ENCODE data around the gene KIF26A.

KIF26A gene

GRCh38 chr14:104102282-104102914 is 36.0 kb upstream of the KIF26A start:
- Histone ChIP-seq H3K36me3 (ENCODE audit: insufficient read depth, low read length) (no peaks in the 10 kb centered on the region), H3K27ac (ENCODE audit: low read depth, low read length) (no peak overlapping the region), H3K27me3 (ENCODE audit: insufficient read depth, low read length) (no peaks in the 10 kb centered on the region; the same call in 1 of the 2 replicates), H3K4me1 (ENCODE audit: control insufficient read depth, insufficient read depth, low read length, unreplicated experiment) (no peaks in the 10 kb centered on the region), H3K4me3 (ENCODE audit: low read depth, low read length) (no peak overlapping the region), H2AFZ (ENCODE audit: low read length, unreplicated experiment) (no peak overlapping the region), H3K79me2 (ENCODE audit: control insufficient read depth, insufficient read depth, low read length, unreplicated experiment) (no peaks in the 10 kb centered on the region)

- Histone ChIP-seq H3K27ac (ENCODE audit: low read depth, low read length) (no peak overlapping the region), H3K4me3 (ENCODE audit: low read depth, low read length) (no peak overlapping the region), H3K4me1 (ENCODE audit: control insufficient read depth, insufficient read depth, low read length, unreplicated experiment) (no peaks in the 10 kb centered on the region), H3K36me3 (ENCODE audit: insufficient read depth, low read length) (no peaks in the 10 kb centered on the region), H3K79me2 (ENCODE audit: control insufficient read depth, insufficient read depth, low read length, unreplicated experiment) (no peaks in the 10 kb centered on the region), H2AFZ (ENCODE audit: low read length, unreplicated experiment) (no peak overlapping the region), H3K27me3 (ENCODE audit: insufficient read depth, low read length) (no peaks in the 10 kb centered on the region; the same call in 1 of the 2 replicates)
Observed at GRCh38 chr14:104103061-104103445, 35.3 kb upstream of the KIF26A start.

- Histone ChIP-seq H3K79me2 (ENCODE audit: control insufficient read depth, insufficient read depth, low read length, unreplicated experiment) (no peaks in the 10 kb centered on the region), H3K36me3 (ENCODE audit: insufficient read depth, low read length) (no peaks in the 10 kb centered on the region), H3K4me1 (ENCODE audit: control insufficient read depth, insufficient read depth, low read length, unreplicated experiment) (no peaks in the 10 kb centered on the region), H2AFZ (ENCODE audit: low read length, unreplicated experiment) (no peak overlapping the region), H3K27me3 (ENCODE audit: insufficient read depth, low read length) (no peaks in the 10 kb centered on the region; the same call in 1 of the 2 replicates), H3K27ac (ENCODE audit: low read depth, low read length) (no peak overlapping the region), H3K4me3 (ENCODE audit: low read depth, low read length) (no peak overlapping the region)
Observed at GRCh38 chr14:104103446-104104075, 34.8 kb upstream of the KIF26A start.

DNA sequence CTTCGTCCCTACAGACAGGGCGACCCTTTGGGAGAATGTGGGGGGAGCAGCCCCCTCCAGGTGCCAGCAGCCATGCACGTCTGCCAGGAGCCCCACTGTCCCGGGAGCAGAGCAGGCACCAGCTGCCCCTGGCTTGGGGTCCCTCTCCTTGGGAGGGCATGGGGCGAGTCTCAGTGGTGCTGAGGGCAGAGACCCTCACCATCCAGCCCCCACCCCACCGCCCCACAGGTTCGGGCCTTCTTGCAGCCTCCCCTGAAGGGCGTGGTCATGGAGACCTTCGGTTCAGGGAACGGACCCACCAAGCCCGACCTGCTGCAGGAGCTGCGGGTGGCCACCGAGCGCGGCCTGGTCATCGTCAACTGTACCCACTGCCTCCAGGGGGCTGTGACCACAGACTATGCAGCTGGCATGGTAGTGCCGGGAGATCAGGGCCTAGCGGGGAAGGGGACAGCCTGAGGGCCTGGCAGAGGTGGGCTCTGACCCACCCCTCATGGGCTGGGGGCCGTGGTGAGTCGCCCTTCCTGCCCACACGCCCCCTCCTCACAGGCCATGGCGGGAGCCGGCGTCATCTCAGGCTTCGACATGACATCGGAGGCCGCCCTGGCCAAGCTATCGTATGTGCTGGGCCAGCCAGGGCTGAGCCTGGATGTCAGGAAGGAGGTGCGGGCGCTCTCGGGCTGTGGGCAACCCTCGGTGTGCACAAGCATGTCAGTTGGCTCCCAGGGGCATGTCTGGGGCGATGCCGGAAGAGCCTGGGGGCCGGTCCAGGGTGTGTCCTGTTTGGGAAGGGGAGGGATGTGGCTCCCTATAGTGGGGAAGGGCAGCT is 34.1 kb upstream of the KIF26A start:
- Histone ChIP-seq H3K4me1 (ENCODE audit: control insufficient read depth, insufficient read depth, low read length, unreplicated experiment) (no peaks in the 10 kb centered on the region), H3K36me3 (ENCODE audit: insufficient read depth, low read length) (no peaks in the 10 kb centered on the region), H3K79me2 (ENCODE audit: control insufficient read depth, insufficient read depth, low read length, unreplicated experiment) (no peaks in the 10 kb centered on the region), H3K27ac (ENCODE audit: low read depth, low read length) (no peak overlapping the region), H3K4me3 (ENCODE audit: low read depth, low read length) (no peak overlapping the region), H2AFZ (ENCODE audit: low read length, unreplicated experiment) (no peak overlapping the region), H3K27me3 (ENCODE audit: insufficient read depth, low read length) (no peaks in the 10 kb centered on the region; the same call in 1 of the 2 replicates)

DNA sequence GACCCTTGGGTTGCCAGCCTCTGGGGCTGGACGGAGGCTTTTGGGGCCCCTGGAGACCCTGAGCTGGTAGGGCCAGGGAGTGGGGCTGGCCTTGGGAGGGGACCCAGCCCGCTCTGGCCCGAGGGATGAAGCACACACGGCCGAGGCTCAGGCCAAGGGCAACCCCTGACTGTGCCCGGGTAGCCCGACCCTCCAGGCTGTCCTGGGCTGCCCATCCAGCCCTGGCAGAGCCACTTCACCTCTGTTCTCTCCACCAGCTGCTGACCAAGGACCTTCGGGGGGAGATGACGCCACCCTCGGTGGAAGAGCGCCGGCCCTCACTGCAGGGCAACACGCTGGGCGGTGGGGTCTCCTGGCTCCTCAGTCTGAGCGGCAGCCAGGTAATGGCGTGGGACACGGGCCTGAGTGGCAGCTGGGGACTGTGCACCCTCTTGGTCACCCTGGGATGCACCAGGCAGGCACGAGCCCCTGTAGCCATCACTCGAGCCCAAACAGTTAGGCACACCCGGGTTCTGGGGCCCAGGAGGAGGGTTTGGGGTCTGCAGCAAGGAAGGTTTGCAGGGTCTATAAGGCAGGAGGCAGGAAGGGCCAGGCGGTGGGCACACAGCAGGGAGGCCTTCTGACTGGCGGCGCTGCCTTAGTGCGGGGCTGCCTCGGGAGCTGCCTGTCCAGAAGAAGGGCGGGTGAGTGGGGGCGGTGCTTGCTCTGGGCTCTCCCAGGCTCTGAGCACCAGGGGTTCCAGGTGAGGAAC is 33.1 kb upstream of the KIF26A start:
- Histone ChIP-seq H3K4me3 (ENCODE audit: low read depth, low read length) (no peak overlapping the region), H3K27ac (ENCODE audit: low read depth, low read length) (no peak overlapping the region), H3K4me1 (ENCODE audit: control insufficient read depth, insufficient read depth, low read length, unreplicated experiment) (no peaks in the 10 kb centered on the region), H2AFZ (ENCODE audit: low read length, unreplicated experiment) (no peak overlapping the region), H3K36me3 (ENCODE audit: insufficient read depth, low read length) (no peaks in the 10 kb centered on the region), H3K79me2 (ENCODE audit: control insufficient read depth, insufficient read depth, low read length, unreplicated experiment) (no peaks in the 10 kb centered on the region), H3K27me3 (ENCODE audit: insufficient read depth, low read length) (no peaks in the 10 kb centered on the region)

DNA sequence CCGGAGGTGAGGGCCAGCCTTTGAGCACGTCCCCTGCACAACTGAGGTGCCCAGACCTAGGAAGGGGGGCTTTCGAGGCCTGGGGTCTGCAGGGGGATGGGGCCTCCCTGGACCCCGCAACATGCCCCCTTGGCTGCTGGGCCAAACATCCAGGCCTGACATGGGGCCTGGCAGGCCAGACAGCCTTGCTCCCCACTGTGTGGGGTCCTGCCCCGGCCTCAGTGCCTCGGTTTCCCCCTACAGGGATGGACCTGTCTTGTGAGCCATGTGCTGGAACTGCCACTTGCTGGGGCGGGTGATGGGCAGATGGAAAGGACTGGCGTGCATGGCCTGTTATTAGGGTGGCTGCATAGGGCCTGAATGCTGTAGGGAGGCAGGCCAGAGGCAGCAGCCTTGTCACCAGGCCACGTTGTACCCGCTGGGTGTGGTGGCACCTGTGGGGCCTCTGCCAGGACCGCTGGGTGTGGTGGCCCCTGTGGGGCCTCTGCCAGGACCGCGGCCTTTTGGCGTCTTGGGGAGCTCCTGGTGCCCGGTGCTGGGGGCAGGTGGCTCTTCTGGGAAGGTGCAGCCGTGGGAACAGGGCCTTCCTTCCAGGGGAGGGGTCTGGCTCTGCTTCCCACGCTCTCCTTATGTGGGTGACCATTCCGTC is 32.4 kb upstream of the KIF26A start:
- no peaks in the 10 kb centered on the region for H3K79me2 ChIP-seq (ENCODE audit: control insufficient read depth, insufficient read depth, low read length, unreplicated experiment)
- no peak overlapping the region for H2AFZ ChIP-seq (ENCODE audit: low read length, unreplicated experiment)
- no peaks in the 10 kb centered on the region for H3K27me3 ChIP-seq (ENCODE audit: insufficient read depth, low read length)
- no peak overlapping the region for H3K27ac ChIP-seq (ENCODE audit: low read depth, low read length)
- H3K4me1 ChIP-seq (ENCODE audit: control insufficient read depth, insufficient read depth, low read length, unreplicated experiment) = no peaks in the 10 kb centered on the region
- H3K4me3 ChIP-seq (ENCODE audit: low read depth, low read length) = no peak overlapping the region
- H3K36me3 ChIP-seq (ENCODE audit: insufficient read depth, low read length) = no peaks in the 10 kb centered on the region

- H3K4me1 ChIP-seq (ENCODE audit: control insufficient read depth, insufficient read depth, low read length, unreplicated experiment) = no peaks in the 10 kb centered on the region
- H2AFZ ChIP-seq (ENCODE audit: low read length, unreplicated experiment) = no peak overlapping the region
- no peaks in the 10 kb centered on the region for H3K36me3 ChIP-seq (ENCODE audit: insufficient read depth, low read length)
- no peak overlapping the region for H3K4me3 ChIP-seq (ENCODE audit: low read depth, low read length)
- no peaks in the 10 kb centered on the region for H3K79me2 ChIP-seq (ENCODE audit: control insufficient read depth, insufficient read depth, low read length, unreplicated experiment)
- H3K27me3 ChIP-seq (ENCODE audit: insufficient read depth, low read length) = no peaks in the 10 kb centered on the region
- no peak overlapping the region for H3K27ac ChIP-seq (ENCODE audit: low read depth, low read length)
Observed at GRCh38 chr14:104106471-104106991, 31.9 kb upstream of the KIF26A start.

- Histone ChIP-seq H3K36me3 (ENCODE audit: insufficient read depth, low read length) (no peaks in the 10 kb centered on the region), H3K79me2 (ENCODE audit: control insufficient read depth, insufficient read depth, low read length, unreplicated experiment) (no peaks in the 10 kb centered on the region), H3K27me3 (ENCODE audit: insufficient read depth, low read length) (no peaks in the 10 kb centered on the region), H3K27ac (ENCODE audit: low read depth, low read length) (no peak overlapping the region), H2AFZ (ENCODE audit: low read length, unreplicated experiment) (no peak overlapping the region), H3K4me3 (ENCODE audit: low read depth, low read length) (no peak overlapping the region), H3K4me1 (ENCODE audit: control insufficient read depth, insufficient read depth, low read length, unreplicated experiment) (no peaks in the 10 kb centered on the region)
Observed at GRCh38 chr14:104107101-104107581, 31.2 kb upstream of the KIF26A start.

- Histone ChIP-seq H3K36me3 (ENCODE audit: insufficient read depth, low read length) (no peaks in the 10 kb centered on the region), H3K4me3 (ENCODE audit: low read depth, low read length) (no peak overlapping the region), H3K79me2 (ENCODE audit: control insufficient read depth, insufficient read depth, low read length, unreplicated experiment) (no peaks in the 10 kb centered on the region), H3K27ac (ENCODE audit: low read depth, low read length) (no peak overlapping the region), H3K4me1 (ENCODE audit: control insufficient read depth, insufficient read depth, low read length, unreplicated experiment) (no peaks in the 10 kb centered on the region), H2AFZ (ENCODE audit: low read length, unreplicated experiment) (no peak overlapping the region), H3K27me3 (ENCODE audit: insufficient read depth, low read length) (no peaks in the 10 kb centered on the region)
Observed at GRCh38 chr14:104107611-104108569, 30.5 kb upstream of the KIF26A start.

All from ACC112 (cell line).